Uterus (tissue), 2 donors: Measurements from ENCODE around the gene MIPOL1.
"Not testable (repeated sequence)": the region's sequence is repeated elsewhere in the genome, so short reads cannot be mapped to it uniquely, and the experiment has no call there.

ENCODE experiments used
- CTCF ChIP-seq, 4 experiments: fragments of 200-600 bp in 2 of 4; fragments of 450-650 bp in 2 of 4; sonication (generic) in 2 of 4; IDR thresholded peaks; one replicate each; pipeline ENCODE4 v1.5.1; 2016 to 2019; ENCODE audit warnings: antibody characterized with exemption in 4 of 4, mild to moderate bottlenecking in 2 of 4, moderate library complexity in 1 of 4
- POLR2A ChIP-seq, 2 donors: fragments of 450-650 bp; IDR thresholded peaks; one replicate each; pipeline ENCODE4 v1.6.1; 2016; ENCODE audit warnings: antibody characterized with exemption in 2 of 2, mild to moderate bottlenecking in 1 of 2, moderate library complexity in 1 of 2

- TF ChIP-seq POLR2A, CTCF (IDR thresholded peaks at IDR 0.05): not testable (repeated sequence)
Measured at GRCh38 chr14:37236044-37236443, 38.3 kb downstream of the MIPOL1 start.
